ENCODE results near the gene TMEM108.

DNA sequence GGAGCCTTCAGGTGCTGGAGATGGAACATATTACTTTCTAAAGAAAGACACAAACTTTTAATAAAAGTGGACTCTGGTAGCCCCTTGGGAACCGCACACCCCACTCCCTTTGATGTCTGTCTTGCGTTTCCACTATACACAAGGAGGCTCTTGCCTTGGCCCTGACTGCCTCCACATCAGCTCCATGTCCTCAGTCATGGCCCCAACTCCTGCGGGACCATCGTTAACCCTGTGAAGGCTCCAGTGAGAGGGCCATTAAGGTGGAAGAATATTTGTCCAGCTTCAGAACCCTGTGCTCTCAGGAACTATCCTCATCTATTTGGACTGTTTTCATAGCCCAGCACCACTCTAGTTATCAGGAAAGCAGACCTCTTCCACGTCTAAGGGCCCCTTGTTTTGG lies 345.6 kb downstream of the TMEM108 start:
- TF ChIP-seq, protein P1, sequence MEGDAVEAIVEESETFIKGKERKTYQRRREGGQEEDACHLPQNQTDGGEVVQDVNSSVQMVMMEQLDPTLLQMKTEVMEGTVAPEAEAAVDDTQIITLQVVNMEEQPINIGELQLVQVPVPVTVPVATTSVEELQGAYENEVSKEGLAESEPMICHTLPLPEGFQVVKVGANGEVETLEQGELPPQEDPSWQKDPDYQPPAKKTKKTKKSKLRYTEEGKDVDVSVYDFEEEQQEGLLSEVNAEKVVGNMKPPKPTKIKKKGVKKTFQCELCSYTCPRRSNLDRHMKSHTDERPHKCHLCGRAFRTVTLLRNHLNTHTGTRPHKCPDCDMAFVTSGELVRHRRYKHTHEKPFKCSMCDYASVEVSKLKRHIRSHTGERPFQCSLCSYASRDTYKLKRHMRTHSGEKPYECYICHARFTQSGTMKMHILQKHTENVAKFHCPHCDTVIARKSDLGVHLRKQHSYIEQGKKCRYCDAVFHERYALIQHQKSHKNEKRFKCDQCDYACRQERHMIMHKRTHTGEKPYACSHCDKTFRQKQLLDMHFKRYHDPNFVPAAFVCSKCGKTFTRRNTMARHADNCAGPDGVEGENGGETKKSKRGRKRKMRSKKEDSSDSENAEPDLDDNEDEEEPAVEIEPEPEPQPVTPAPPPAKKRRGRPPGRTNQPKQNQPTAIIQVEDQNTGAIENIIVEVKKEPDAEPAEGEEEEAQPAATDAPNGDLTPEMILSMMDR (IDR thresholded peaks at IDR 0.05): no peak
- TF ChIP-seq POLR2A (IDR thresholded peaks at IDR 0.05): no peak

Data from lower leg skin (tissue), 3 donors.